K562 (cell line): ENCODE measurements around the gene FSTL4. TPM values are rescaled to one million over a fixed set of nuclear protein-coding genes. Genes with fewer than 3 reads are reported as not detected.

ENCODE experiments used
- ATAC-seq: fragments of 200-7000 bp; cut with Tn5 transposase; 3 replicates; pipeline ENCODE4 v1.9.1; 2020; ENCODE audit warnings: moderate library complexity
- BruUV-seq: library from RNA; stranded (reverse); fragments of 400-500 nt; replicated peaks from 2 replicates; lab custom pipeline; 2021; lab: Mats Ljungman, UMichigan
- CTCF ChIA-PET: fragments of 300-600 bp; formaldehyde crosslinking; extraction: SDS; loops from one replicate; lab custom pipeline; 2021; ENCODE audit warnings: low intra/inter-chr PET ratio; lab: Yijun Ruan, JAX
- POLR2A ChIA-PET: fragments of 300-600, 350-650 bp; sonication (Branson Sonifier 250); formaldehyde crosslinking; extraction: SDS; loops from one replicate; lab custom pipeline; 2021; ENCODE audit warnings: antibody characterized with exemption, inconsistent platforms; lab: Yijun Ruan, JAX
- DNase-seq, 4 experiments: peaks; one replicate each; pipeline versions ENCODE4 v3.0.0 to v3.0.0-alpha.2; 2011 to 2018; ENCODE audit warnings: low spot score in 3 of 4, mixed read lengths in 3 of 4; ENCODE audit errors: extremely low read depth in 1 of 4
- FAIRE-seq: peaks from 2 replicates; lab custom pipeline; 2011; peaks lifted over from hg19 to GRCh38; lab: Jason Lieb, UNC
- H2AFZ ChIP-seq: 2 replicates; pipeline ENCODE4 v1.6.0; 2011; ENCODE audit warnings: low read depth, low read length, control low read depth, inconsistent platforms
- H3K27ac ChIP-seq: fragments of 200-600 bp; 3 replicates; pipeline ENCODE4 v1.8.0; 2011; ENCODE audit warnings: low read depth, mild to moderate bottlenecking, control low read depth, inconsistent platforms, low read length, moderate library complexity, mixed read lengths; ENCODE audit errors: extremely low read depth
- H3K27me3 ChIP-seq, 2 experiments: fragments of 300-600 bp in 1 of 2; 2 replicates in 1 of 2; 3 replicates in 1 of 2; pipeline versions ENCODE4 v1.6.0 to v1.8.0; 2011; ENCODE audit warnings: inconsistent platforms in 2 of 2, low read length in 2 of 2, mild to moderate bottlenecking in 1 of 2, mixed read lengths in 1 of 2, moderate library complexity in 1 of 2; ENCODE audit not compliant: control insufficient read depth in 2 of 2, insufficient read depth in 2 of 2
- H3K36me3 ChIP-seq: fragments of 300-600 bp; 3 replicates; pipeline ENCODE4 v1.8.0; 2011; ENCODE audit warnings: mild to moderate bottlenecking, low read length, inconsistent platforms; ENCODE audit not compliant: control insufficient read depth, insufficient read depth
- H3K4me1 ChIP-seq, 2 experiments: fragments of 200-600 bp in 1 of 2; replicated peaks in 1 of 2; 2 replicates in 1 of 2; 3 replicates in 1 of 2; pipeline versions ENCODE4 v1.5.1 to v1.8.0; 2011; ENCODE audit warnings: inconsistent platforms in 2 of 2, low read length in 2 of 2, mild to moderate bottlenecking in 1 of 2, mixed read lengths in 1 of 2, moderate library complexity in 1 of 2; ENCODE audit not compliant: control insufficient read depth in 2 of 2, insufficient read depth in 2 of 2
- H3K4me2 ChIP-seq: 2 replicates; pipeline ENCODE4 v1.6.1; 2011; ENCODE audit warnings: low read length, control low read depth, inconsistent platforms, mixed read lengths; ENCODE audit not compliant: insufficient read depth
- H3K4me3 ChIP-seq: fragments of 200-600 bp; sonication (generic), shearing (Covaris generic); 2 replicates; pipeline ENCODE4 v1.5.1; 2016; ENCODE audit warnings: control low read depth, inconsistent platforms
- H3K79me2 ChIP-seq: fragments of 200-600 bp; 3 replicates; pipeline ENCODE4 v1.8.0; 2011; ENCODE audit warnings: low read length, inconsistent platforms; ENCODE audit not compliant: control insufficient read depth, insufficient read depth
- H3K9ac ChIP-seq, 2 experiments: 2 replicates each; pipeline versions ENCODE4 v1.6.0 to v1.6.1; 2011; ENCODE audit warnings: low read depth in 2 of 2, low read length in 2 of 2, control low read depth in 1 of 2, inconsistent platforms in 1 of 2, mild to moderate bottlenecking in 1 of 2, mixed read lengths in 1 of 2; ENCODE audit not compliant: insufficient read depth in 1 of 2
- H3K9me1 ChIP-seq: one replicate; pipeline ENCODE4 v1.6.0; 2011; ENCODE audit warnings: inconsistent platforms, mild to moderate bottlenecking, low read length, moderate library complexity; ENCODE audit not compliant: control insufficient read depth, insufficient read depth
- H3K9me3 ChIP-seq: replicated peaks from 2 replicates; pipeline ENCODE4 v1.5.1; 2011; ENCODE audit warnings: low read depth, low read length, inconsistent platforms; ENCODE audit not compliant: control insufficient read depth, insufficient read depth
- H4K20me1 ChIP-seq: replicated peaks from 2 replicates; pipeline ENCODE4 v1.6.1; 2011; ENCODE audit warnings: low read length, inconsistent platforms, mixed read lengths; ENCODE audit not compliant: control insufficient read depth, insufficient read depth
- RBM22 ChIP-seq: fragments of 200-400 bp; formaldehyde crosslinking; IDR thresholded peaks from 2 replicates; pipeline ENCODE4 v1.6.1; 2018; ENCODE audit warnings: low read length, low read depth; ENCODE audit not compliant: poor library complexity, severe bottlenecking
- WGBS: fragments of 100-300 bp; shearing (Covaris generic); methylation state at CpG from one replicate; pipeline ENCODE4 v1.1.6; 2016; ENCODE audit warnings: low coverage, mixed read lengths; ENCODE audit not compliant: insufficient coverage; ENCODE audit errors: missing lambda C conversion rate; 5-methylcytosine and 5-hydroxymethylcytosine counted together
- in situ Hi-C: fragments of 300-500 bp; cut with MboI; formaldehyde crosslinking; loops from 4 replicates; pipeline ENCODE4 v1.15.0; 2018; ENCODE audit warnings: inconsistent platforms, mixed read lengths
- intact Hi-C: fragments of 100-400 bp; cut with micrococcal nuclease; formaldehyde crosslinking; loops from 2 replicates; pipeline ENCODE4 v1.14.2; 2022
- polyA plus RNA-seq, 8 experiments: library from polyadenylated mRNA; depleted of rRNA in 4 of 8; stranded (reverse) in 5 of 8; unstranded in 3 of 8; fragments of >200 nt; fragmentation: Nextera tagmentation in 2 of 8; fragmentation: Illumina TruSeq in 1 of 8; extraction: Ambion mirVana in 2 of 8; extraction: Trizol in 1 of 8; gene quantifications; 2 replicates each; pipeline versions ENCODE4 v1.2.1 to v1.2.3, GENCODE V29; 2011 to 2014; ENCODE audit warnings: inconsistent platforms in 1 of 8, missing spikeins in 1 of 8
- total RNA-seq, 7 experiments: library from RNA; depleted of rRNA in 6 of 7; stranded (reverse); fragments of >200 nt in 6 of 7; fragmentation: Illumina TruSeq in 2 of 7; extraction: Trizol in 2 of 7; gene quantifications; 2 replicates each; pipeline versions ENCODE4 v1.2.1 to v1.2.3, GENCODE V29; 2011 to 2021; ENCODE audit warnings: low replicate concordance in 1 of 7
- TF ChIP-seq, protein P1 (sequence below): sonication (generic); formaldehyde crosslinking; IDR thresholded peaks from 2 replicates; pipeline ENCODE4 v1.8.0; 2022; ENCODE audit warnings: mild to moderate bottlenecking, missing genetic modification reagents
- TF ChIP-seq, protein P2 (sequence below): sonication (generic); formaldehyde crosslinking; IDR thresholded peaks from 2 replicates; pipeline ENCODE4 v1.8.0; 2022; ENCODE audit warnings: missing genetic modification reagents, mild to moderate bottlenecking, borderline replicate concordance
- TF ChIP-seq, protein P3 (sequence below): IDR thresholded peaks from 3 replicates; pipeline ENCODE4 v1.6.1; 2011; ENCODE audit warnings: borderline replicate concordance, mild to moderate bottlenecking; ENCODE audit not compliant: insufficient read length, insufficient read depth
- TF ChIP-seq, protein P4 (sequence below): fragments of 450-650 bp; IDR thresholded peaks from 2 replicates; pipeline ENCODE4 v1.6.1; 2018; ENCODE audit not compliant: partially characterized antibody
- TF ChIP-seq, protein P5 (sequence below), 2 experiments: fragments of 450-650 bp in 1 of 2; IDR thresholded peaks; 2 replicates each; pipeline ENCODE4 v1.6.1; 2011 to 2017; ENCODE audit warnings: low read depth in 2 of 2, antibody characterized with exemption in 1 of 2, borderline replicate concordance in 1 of 2, low read length in 1 of 2, mild to moderate bottlenecking in 1 of 2, mixed read lengths in 1 of 2; ENCODE audit not compliant: control insufficient read depth in 1 of 2

Gene FSTL4
- total and polyA plus RNA-seq, 9 of the 15 experiments (the other 6 are each of a cell fraction or from before 2014, with no cell fraction given), result 0.08 to 0.18 (median 0.10) TPM; not detected in 5

DNA sequence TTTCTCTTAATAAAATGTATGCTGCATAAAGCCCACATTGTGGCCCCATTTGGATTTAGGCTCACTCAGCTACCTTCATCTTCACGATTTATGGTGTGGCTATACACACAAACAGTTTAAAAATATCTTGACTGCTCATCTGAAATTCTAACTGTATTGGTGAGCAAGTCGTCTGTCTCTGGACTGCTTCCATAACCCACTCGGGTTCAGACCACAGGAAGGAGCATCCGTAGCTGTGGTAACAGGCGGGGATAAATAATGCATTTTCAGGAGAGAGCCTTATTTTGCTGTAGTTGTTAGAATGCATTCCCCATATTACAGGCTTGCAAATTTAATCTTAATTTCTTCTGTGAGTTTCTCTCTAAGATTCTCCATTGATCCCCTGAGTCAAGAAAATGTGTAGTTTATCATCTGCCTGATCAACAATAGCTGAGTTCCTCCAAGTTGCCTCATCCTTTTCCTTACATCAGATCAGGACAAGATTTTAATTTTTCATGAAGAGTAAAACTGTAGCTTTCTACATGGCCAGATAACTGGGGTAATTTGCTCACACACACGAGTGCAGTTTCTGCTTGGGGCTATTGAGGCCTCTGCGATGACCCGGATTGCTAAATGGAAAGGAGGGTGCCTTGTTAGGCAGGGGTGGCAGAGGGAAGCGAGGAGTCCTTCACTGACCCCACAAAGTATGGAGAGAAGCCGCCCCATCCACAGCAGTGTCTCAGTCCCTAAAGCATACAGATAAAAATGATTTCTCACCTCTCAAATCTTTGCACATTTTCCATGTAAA is 133.9 kb downstream of the FSTL4 start:
- no peak overlapping the region for H2AFZ ChIP-seq
- ChIA-PET CTCF (no interaction called here), POLR2A (interaction anchor here (0.5 kb wide), 1 partner anchor 31 kb away, joined by 3 read pairs; no protein-coding TSS in a partner anchor)
- H3K9me3 ChIP-seq, result no peaks in the 10 kb centered on the region
- H3K4me2 ChIP-seq, result no peak overlapping the region
- H3K9me1 ChIP-seq, result no peaks in the 10 kb centered on the region
- DNase-seq, result no peak
- H3K9ac ChIP-seq, result no peak overlapping the region
- no TSS peak for BruUV-seq
- H3K4me1 ChIP-seq, result no peaks in the 10 kb centered on the region
- no peak overlapping the region for H3K4me3 ChIP-seq
- intact Hi-C loops (no loop called here), in situ Hi-C loops (no loop called here)
- no peaks in the 10 kb centered on the region for H3K36me3 ChIP-seq
- 0% methylated on average over 10 of the region's 10 CpGs for WGBS
- H3K79me2 ChIP-seq, result no peaks in the 10 kb centered on the region
- no peak for ATAC-seq
- no peaks in the 10 kb centered on the region for H4K20me1 ChIP-seq
- no peak overlapping the region for H3K27ac ChIP-seq
- no peak for FAIRE-seq
- H3K27me3 ChIP-seq, result peaks cover 33 to 46% of the 10 kb centered on the region in 2 experiments
- TF ChIP-seq RBM22, result no peak
- TF ChIP-seq, protein P1, sequence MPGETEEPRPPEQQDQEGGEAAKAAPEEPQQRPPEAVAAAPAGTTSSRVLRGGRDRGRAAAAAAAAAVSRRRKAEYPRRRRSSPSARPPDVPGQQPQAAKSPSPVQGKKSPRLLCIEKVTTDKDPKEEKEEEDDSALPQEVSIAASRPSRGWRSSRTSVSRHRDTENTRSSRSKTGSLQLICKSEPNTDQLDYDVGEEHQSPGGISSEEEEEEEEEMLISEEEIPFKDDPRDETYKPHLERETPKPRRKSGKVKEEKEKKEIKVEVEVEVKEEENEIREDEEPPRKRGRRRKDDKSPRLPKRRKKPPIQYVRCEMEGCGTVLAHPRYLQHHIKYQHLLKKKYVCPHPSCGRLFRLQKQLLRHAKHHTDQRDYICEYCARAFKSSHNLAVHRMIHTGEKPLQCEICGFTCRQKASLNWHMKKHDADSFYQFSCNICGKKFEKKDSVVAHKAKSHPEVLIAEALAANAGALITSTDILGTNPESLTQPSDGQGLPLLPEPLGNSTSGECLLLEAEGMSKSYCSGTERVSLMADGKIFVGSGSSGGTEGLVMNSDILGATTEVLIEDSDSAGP (CRISPR knock-in tag), result no peak
- TF ChIP-seq, protein P2, sequence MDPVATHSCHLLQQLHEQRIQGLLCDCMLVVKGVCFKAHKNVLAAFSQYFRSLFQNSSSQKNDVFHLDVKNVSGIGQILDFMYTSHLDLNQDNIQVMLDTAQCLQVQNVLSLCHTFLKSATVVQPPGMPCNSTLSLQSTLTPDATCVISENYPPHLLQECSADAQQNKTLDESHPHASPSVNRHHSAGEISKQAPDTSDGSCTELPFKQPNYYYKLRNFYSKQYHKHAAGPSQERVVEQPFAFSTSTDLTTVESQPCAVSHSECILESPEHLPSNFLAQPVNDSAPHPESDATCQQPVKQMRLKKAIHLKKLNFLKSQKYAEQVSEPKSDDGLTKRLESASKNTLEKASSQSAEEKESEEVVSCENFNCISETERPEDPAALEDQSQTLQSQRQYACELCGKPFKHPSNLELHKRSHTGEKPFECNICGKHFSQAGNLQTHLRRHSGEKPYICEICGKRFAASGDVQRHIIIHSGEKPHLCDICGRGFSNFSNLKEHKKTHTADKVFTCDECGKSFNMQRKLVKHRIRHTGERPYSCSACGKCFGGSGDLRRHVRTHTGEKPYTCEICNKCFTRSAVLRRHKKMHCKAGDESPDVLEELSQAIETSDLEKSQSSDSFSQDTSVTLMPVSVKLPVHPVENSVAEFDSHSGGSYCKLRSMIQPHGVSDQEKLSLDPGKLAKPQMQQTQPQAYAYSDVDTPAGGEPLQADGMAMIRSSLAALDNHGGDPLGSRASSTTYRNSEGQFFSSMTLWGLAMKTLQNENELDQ (CRISPR knock-in tag), result no peak
- TF ChIP-seq, protein P3, sequence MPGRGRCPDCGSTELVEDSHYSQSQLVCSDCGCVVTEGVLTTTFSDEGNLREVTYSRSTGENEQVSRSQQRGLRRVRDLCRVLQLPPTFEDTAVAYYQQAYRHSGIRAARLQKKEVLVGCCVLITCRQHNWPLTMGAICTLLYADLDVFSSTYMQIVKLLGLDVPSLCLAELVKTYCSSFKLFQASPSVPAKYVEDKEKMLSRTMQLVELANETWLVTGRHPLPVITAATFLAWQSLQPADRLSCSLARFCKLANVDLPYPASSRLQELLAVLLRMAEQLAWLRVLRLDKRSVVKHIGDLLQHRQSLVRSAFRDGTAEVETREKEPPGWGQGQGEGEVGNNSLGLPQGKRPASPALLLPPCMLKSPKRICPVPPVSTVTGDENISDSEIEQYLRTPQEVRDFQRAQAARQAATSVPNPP, result no peak
- TF ChIP-seq, protein P4, sequence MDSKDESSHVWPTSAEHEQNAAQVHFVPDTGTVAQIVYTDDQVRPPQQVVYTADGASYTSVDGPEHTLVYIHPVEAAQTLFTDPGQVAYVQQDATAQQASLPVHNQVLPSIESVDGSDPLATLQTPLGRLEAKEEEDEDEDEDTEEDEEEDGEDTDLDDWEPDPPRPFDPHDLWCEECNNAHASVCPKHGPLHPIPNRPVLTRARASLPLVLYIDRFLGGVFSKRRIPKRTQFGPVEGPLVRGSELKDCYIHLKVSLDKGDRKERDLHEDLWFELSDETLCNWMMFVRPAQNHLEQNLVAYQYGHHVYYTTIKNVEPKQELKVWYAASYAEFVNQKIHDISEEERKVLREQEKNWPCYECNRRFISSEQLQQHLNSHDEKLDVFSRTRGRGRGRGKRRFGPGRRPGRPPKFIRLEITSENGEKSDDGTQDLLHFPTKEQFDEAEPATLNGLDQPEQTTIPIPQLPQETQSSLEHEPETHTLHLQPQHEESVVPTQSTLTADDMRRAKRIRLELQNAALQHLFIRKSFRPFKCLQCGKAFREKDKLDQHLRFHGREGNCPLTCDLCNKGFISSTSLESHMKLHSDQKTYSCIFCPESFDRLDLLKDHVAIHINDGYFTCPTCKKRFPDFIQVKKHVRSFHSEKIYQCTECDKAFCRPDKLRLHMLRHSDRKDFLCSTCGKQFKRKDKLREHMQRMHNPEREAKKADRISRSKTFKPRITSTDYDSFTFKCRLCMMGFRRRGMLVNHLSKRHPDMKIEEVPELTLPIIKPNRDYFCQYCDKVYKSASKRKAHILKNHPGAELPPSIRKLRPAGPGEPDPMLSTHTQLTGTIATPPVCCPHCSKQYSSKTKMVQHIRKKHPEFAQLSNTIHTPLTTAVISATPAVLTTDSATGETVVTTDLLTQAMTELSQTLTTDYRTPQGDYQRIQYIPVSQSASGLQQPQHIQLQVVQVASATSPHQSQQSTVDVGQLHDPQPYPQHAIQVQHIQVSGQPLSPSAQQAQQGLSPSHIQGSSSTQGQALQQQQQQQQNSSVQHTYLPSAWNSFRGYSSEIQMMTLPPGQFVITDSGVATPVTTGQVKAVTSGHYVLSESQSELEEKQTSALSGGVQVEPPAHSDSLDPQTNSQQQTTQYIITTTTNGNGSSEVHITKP, result no peak
- TF ChIP-seq, protein P5, sequence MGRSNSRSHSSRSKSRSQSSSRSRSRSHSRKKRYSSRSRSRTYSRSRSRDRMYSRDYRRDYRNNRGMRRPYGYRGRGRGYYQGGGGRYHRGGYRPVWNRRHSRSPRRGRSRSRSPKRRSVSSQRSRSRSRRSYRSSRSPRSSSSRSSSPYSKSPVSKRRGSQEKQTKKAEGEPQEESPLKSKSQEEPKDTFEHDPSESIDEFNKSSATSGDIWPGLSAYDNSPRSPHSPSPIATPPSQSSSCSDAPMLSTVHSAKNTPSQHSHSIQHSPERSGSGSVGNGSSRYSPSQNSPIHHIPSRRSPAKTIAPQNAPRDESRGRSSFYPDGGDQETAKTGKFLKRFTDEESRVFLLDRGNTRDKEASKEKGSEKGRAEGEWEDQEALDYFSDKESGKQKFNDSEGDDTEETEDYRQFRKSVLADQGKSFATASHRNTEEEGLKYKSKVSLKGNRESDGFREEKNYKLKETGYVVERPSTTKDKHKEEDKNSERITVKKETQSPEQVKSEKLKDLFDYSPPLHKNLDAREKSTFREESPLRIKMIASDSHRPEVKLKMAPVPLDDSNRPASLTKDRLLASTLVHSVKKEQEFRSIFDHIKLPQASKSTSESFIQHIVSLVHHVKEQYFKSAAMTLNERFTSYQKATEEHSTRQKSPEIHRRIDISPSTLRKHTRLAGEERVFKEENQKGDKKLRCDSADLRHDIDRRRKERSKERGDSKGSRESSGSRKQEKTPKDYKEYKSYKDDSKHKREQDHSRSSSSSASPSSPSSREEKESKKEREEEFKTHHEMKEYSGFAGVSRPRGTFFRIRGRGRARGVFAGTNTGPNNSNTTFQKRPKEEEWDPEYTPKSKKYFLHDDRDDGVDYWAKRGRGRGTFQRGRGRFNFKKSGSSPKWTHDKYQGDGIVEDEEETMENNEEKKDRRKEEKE (IDR thresholded peaks at IDR 0.05; ENCODE audit: borderline replicate concordance in 1 of 2, control insufficient read depth in 1 of 2, low read depth in 2 of 2, low read length in 1 of 2), result no peak
